ENCODE data around the gene NDUFA1.

GRCh38 chrX:119899125-119899524 is 27.5 kb downstream of the NDUFA1 start:
- TF ChIP-seq, protein P1, sequence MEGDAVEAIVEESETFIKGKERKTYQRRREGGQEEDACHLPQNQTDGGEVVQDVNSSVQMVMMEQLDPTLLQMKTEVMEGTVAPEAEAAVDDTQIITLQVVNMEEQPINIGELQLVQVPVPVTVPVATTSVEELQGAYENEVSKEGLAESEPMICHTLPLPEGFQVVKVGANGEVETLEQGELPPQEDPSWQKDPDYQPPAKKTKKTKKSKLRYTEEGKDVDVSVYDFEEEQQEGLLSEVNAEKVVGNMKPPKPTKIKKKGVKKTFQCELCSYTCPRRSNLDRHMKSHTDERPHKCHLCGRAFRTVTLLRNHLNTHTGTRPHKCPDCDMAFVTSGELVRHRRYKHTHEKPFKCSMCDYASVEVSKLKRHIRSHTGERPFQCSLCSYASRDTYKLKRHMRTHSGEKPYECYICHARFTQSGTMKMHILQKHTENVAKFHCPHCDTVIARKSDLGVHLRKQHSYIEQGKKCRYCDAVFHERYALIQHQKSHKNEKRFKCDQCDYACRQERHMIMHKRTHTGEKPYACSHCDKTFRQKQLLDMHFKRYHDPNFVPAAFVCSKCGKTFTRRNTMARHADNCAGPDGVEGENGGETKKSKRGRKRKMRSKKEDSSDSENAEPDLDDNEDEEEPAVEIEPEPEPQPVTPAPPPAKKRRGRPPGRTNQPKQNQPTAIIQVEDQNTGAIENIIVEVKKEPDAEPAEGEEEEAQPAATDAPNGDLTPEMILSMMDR (conservative IDR thresholded peaks at IDR 0.05): no peak
- TF ChIP-seq ZFX (IDR thresholded peaks at IDR 0.05): no peak

Data from C4-2B (cell line).